Muscle layer of duodenum (tissue), 2 donors: ENCODE data around the gene CD2AP.
A peak's percentile ranks its signal among the peaks of the same experiment; 100 is the strongest.

Source experiments
- H3K27ac ChIP-seq: one replicate; pipeline ENCODE4 v1.7.0; 2013; ENCODE audit warnings: mild to moderate bottlenecking, low read length
- H3K27me3 ChIP-seq: one replicate; pipeline ENCODE4 v1.7.0; 2013; ENCODE audit warnings: low read depth, mild to moderate bottlenecking, control low read depth, low read length
- H3K36me3 ChIP-seq, 2 donors: one replicate each; pipeline ENCODE4 v1.7.0; 2013; ENCODE audit warnings: low read length in 2 of 2, control low read depth in 1 of 2, mild to moderate bottlenecking in 1 of 2; ENCODE audit not compliant: insufficient read depth in 2 of 2, control insufficient read depth in 1 of 2
- H3K4me1 ChIP-seq, 2 donors: one replicate each; pipeline ENCODE4 v1.7.0; 2013; ENCODE audit warnings: low read length in 2 of 2, mild to moderate bottlenecking in 2 of 2, control low read depth in 1 of 2, moderate library complexity in 1 of 2; ENCODE audit not compliant: insufficient read depth in 2 of 2, control insufficient read depth in 1 of 2
- H3K4me3 ChIP-seq, 2 donors: one replicate each; pipeline ENCODE4 v1.7.0; 2013; ENCODE audit warnings: low read length in 2 of 2, low read depth in 1 of 2, mild to moderate bottlenecking in 1 of 2
- H3K9me3 ChIP-seq, 2 donors: one replicate each; pipeline ENCODE4 v1.7.0; 2013; ENCODE audit warnings: low read length in 2 of 2, control low read depth in 1 of 2, mild to moderate bottlenecking in 1 of 2; ENCODE audit not compliant: control insufficient read depth in 1 of 2
- donor health status: healthy.

CD2AP gene

DNA sequence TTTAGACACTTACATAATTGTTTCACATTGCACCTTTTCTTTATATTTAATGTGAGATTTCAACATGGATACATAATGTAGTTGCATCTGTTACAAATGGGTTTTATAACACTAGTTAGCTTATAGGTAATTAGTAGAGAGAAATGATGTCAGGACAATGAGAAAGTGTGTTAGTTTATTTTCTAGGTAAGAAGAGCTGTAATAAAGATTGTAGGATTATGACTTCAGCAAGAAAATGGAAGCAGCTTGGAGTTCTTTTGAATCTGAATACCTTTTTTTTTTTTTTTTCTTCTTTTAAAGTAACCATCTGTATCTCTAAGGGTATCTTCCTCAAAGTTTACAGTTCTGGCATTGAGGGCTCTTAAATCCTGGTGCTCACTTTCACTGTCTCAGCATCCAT lies 35.3 kb downstream of the CD2AP start:
- H3K27me3 ChIP-seq: no peaks in the 10 kb centered on the region
- peaks cover 0 to 9% of the 10 kb centered on the region in 2 donors for H3K36me3 ChIP-seq
- no peaks in the 10 kb centered on the region for H3K4me1 ChIP-seq
- H3K9me3 ChIP-seq: peaks cover 0 to 2% of the 10 kb centered on the region in 2 donors
- H3K27ac ChIP-seq: no peak overlapping the region
- no peak overlapping the region for H3K4me3 ChIP-seq

DNA sequence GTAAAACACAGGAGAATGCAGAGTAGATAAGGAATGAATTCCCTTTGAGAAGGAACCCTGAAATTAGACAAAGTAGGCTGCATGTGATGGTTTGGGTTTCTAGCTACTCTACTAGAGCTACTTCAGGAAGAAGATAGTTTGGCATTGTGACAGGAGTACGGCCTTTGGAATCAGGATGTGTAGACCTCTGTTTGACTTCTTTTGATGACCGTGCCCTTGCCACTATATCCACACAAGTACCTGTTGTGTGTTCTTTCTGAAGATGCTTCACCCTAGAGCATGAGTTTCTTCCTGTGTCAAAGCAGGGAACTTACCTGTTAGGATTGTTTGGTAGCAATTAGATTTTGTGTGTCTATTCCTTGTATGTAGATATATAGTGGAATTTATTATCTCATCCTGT lies 41.7 kb downstream of the CD2AP start:
- Histone ChIP-seq H3K27me3 (no peaks in the 10 kb centered on the region), H3K36me3 (no peaks in the 10 kb centered on the region), H3K4me3 (no peak overlapping the region), H3K9me3 (no peaks in the 10 kb centered on the region), H3K27ac (no peak overlapping the region), H3K4me1 (peaks cover 0 to 2% of the 10 kb centered on the region in 2 donors)

DNA sequence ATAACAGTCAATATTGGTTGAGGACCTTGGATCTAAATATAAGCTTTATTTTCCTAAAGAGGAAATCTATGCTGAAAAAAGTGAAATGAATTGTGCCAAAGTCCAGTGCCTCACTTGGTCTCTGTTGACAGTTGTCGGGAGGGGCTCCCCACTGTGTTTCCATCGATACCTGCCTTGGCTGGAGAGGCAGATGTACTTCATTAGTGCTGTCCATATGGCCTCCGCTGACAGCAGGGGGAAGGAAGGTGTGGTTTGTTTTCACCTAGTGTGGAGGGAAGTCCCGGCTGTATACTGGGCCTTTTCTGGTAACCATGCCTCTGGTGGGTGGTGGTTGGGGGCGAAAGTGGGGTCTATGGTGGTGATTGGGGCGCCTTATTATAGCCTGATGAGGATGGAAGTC lies 42.7 kb downstream of the CD2AP start:
- Histone ChIP-seq H3K4me3 (no peak overlapping the region), H3K4me1 (peaks cover 0 to 7% of the 10 kb centered on the region in 2 donors), H3K9me3 (no peaks in the 10 kb centered on the region), H3K27ac (no peak overlapping the region), H3K36me3 (no peaks in the 10 kb centered on the region), H3K27me3 (no peaks in the 10 kb centered on the region)

DNA sequence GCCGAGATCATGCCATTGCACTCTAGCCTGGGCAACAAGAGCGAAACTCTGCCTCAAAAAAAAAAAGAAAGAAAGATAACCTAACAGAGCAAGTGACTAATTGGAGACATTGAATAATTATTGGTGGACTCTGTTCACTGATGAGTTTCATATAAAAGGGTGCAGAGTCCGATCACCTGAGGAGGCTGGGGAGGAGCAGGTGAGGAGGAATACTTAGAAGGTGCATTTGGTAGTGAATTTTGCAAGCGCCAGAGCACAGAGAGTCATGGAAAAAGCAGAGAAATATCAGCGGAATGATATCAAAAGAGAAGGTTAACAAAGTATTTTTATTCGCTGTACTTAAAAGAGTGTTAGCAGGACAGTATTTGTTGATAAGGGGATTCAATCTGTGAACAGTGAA lies 44.4 kb downstream of the CD2AP start:
- H3K27me3 ChIP-seq: no peaks in the 10 kb centered on the region

DNA sequence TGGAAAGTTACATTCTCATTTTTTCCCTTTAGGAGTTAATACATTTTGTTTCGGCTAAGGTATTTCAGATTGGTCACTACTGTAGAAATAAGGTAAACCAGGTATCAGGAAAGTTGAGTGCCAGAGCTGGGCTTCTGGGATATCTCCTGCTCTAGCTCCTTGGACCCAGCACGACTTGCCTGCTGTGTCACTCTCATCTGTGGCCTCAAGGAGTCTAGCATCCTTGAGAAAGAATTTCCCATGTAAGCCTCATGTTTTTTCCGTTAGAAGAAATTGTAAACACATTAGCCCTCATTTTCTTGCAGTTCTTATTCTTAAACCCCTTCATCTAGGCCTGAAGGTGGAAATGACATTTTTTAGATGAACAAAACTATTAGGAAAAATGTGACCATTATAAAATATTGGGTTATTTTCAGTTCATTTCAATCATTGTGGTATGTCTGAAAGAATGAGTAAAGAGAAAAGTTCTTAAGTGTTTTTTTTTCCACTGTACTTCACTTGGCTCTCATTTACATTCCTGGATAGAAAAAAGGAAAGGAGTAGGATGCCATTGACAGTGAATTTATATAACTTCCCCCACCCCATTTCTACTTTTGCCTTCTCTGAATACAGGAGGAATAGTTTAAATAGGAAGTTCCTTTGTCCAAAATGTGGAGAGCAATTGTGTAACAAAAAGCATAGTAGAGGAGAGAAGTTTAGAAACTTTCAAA lies 46.7 kb downstream of the CD2AP start:
- Histone ChIP-seq H3K27me3 (no peaks in the 10 kb centered on the region), H3K36me3 (peaks cover 0 to 6% of the 10 kb centered on the region in 2 donors), H3K27ac (no peak overlapping the region), H3K9me3 (no peaks in the 10 kb centered on the region), H3K4me3 (no peak overlapping the region), H3K4me1 (peaks cover 0 to 7% of the 10 kb centered on the region in 2 donors)

More for the DNA sequence above, 44.4 kb downstream of the CD2AP start:
- Histone ChIP-seq H3K9me3 (no peaks in the 10 kb centered on the region), H3K4me3 (peak overlapping the region in 1 of 2 donors; percentile 14), H3K27ac (no peak overlapping the region), H3K36me3 (no peaks in the 10 kb centered on the region), H3K4me1 (peaks cover 0 to 7% of the 10 kb centered on the region in 2 donors)

DNA sequence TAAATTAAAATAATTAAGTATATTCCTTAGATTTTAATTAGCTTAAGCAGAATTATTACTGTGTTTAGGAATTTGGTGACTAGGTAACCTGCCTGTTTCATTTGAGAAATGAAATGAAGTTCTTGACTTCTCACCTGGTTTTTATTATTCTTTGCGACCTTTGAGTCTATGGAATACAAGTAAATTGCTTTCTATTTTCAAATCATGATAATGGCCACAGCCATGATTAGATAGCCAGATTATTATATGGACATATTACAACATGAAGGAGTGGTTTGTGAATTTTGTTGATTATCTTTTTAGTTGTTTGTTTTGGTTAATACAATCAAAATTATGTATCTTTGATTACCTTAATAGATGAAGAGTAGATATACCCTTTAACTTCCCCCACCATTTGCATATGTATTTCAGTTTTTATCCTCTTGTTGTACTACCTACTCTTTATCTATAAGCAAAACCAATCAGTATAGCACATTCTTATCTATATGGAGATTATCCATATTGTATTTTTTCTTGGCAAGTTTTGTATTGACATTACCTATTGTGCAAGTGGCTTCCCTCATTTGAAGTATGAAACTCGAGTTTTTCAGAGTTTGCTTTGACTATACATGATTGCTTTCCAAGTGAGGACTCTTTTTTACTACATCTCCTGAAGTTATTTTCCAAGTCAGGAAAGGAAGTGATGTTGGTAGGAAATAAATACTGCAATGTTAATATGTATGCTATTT lies 47.9 kb downstream of the CD2AP start:
- Histone ChIP-seq H3K4me1 (peaks cover 0 to 7% of the 10 kb centered on the region in 2 donors), H3K36me3 (peaks cover 0 to 6% of the 10 kb centered on the region in 2 donors), H3K9me3 (no peaks in the 10 kb centered on the region), H3K4me3 (no peak overlapping the region), H3K27me3 (no peaks in the 10 kb centered on the region), H3K27ac (no peak overlapping the region)

DNA sequence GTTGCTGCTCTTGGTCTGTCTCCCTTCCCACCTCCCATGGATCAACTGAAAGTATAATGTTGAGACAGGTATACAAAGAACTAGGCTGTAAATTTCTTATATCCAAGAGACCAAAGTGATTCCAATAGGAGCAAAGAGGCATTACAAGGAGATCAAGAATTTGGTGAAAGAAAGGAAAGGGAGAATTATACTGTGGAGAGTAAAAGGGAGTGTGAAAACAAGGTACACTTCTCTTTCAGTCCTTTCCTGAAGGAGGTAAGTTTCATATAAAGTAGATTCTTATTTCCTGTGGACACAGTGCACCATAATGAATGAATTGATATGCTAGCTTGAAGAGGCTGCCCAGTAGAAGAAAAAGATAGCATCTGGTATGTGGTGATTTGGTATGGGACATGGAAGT lies 49.7 kb downstream of the CD2AP start:
- Histone ChIP-seq H3K36me3 (peaks cover 0 to 6% of the 10 kb centered on the region in 2 donors), H3K4me3 (no peak overlapping the region), H3K9me3 (no peaks in the 10 kb centered on the region), H3K4me1 (peaks cover 0 to 7% of the 10 kb centered on the region in 2 donors), H3K27ac (no peak overlapping the region), H3K27me3 (no peaks in the 10 kb centered on the region)

DNA sequence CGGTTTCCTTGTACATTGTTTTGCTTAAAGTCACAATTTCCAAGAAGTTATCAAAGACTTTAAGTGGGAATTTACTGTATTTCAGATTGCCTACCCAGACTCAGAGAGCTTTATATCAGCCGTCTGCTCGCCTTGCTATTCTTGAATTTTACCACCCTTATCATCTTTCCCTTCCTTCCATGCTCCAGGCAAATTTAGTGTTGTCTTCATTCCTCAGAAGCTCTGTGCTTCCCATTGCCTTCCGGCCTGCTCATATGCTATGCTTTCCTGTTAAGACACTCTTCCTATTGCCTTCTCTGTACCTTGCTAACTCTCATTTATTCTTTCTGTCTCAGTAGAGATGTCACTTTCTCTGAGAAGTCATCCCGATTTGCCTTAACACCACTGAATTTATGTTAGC lies 52.1 kb downstream of the CD2AP start:
- Histone ChIP-seq H3K27me3 (no peaks in the 10 kb centered on the region), H3K4me1 (no peaks in the 10 kb centered on the region), H3K27ac (no peak overlapping the region), H3K9me3 (no peaks in the 10 kb centered on the region), H3K4me3 (no peak overlapping the region), H3K36me3 (peaks cover 0 to 12% of the 10 kb centered on the region in 2 donors)

DNA sequence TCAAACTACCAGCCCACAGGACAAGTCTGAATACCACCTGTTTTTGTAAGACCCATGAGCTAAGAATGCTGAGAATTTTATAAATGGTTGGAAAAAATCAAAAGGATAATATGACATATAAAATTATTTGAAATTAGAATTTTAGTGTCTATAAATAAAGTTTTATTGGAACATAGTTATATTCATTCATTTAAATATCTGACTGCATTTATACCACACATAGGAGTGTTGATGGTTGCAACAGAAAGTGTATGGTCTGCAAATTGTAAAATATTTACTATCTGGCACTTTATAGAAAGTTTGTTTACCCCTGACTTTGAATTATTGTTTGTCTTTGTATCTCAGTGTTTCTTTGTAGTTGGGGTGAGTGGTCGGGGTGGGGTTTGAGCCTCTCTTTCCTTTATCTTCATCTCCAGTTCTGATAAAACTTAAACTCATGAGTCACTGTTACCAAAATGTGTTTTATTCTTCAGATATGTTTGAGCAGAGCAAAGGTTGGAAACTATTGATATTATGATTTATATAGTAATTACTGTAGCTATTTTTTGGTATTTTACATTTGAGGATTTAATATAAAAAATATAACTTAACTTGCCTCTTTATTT lies 55.5 kb downstream of the CD2AP start:
- H3K36me3 ChIP-seq: peaks cover 4 to 6% of the 10 kb centered on the region in 2 donors
- H3K4me1 ChIP-seq: no peaks in the 10 kb centered on the region
- H3K27ac ChIP-seq: no peak overlapping the region
- no peaks in the 10 kb centered on the region for H3K9me3 ChIP-seq
- H3K27me3 ChIP-seq: no peaks in the 10 kb centered on the region
- no peak overlapping the region for H3K4me3 ChIP-seq

DNA sequence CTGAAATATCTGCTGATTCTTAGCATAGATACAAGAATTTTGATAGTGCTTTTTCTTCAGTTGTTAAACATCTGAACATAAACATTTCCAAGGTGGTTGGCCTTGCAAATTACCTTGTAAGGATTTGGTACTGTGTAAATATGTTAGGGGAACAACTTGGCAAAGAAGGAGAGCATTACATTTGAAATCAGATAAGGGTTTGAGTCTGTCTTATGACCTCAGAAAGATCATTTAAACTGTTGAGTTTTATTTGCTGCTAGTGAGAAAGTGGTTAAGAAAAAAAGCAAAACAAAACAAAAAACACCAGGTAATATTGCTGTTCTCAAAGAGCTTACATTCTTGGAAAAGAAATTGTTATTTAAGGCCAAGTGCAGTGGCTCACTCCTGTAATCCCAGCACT lies 56.5 kb downstream of the CD2AP start:
- H3K4me3 ChIP-seq: no peak overlapping the region
- H3K36me3 ChIP-seq: peaks cover 4 to 6% of the 10 kb centered on the region in 2 donors
- no peaks in the 10 kb centered on the region for H3K27me3 ChIP-seq
- no peaks in the 10 kb centered on the region for H3K4me1 ChIP-seq
- H3K27ac ChIP-seq: no peak overlapping the region
- no peaks in the 10 kb centered on the region for H3K9me3 ChIP-seq

DNA sequence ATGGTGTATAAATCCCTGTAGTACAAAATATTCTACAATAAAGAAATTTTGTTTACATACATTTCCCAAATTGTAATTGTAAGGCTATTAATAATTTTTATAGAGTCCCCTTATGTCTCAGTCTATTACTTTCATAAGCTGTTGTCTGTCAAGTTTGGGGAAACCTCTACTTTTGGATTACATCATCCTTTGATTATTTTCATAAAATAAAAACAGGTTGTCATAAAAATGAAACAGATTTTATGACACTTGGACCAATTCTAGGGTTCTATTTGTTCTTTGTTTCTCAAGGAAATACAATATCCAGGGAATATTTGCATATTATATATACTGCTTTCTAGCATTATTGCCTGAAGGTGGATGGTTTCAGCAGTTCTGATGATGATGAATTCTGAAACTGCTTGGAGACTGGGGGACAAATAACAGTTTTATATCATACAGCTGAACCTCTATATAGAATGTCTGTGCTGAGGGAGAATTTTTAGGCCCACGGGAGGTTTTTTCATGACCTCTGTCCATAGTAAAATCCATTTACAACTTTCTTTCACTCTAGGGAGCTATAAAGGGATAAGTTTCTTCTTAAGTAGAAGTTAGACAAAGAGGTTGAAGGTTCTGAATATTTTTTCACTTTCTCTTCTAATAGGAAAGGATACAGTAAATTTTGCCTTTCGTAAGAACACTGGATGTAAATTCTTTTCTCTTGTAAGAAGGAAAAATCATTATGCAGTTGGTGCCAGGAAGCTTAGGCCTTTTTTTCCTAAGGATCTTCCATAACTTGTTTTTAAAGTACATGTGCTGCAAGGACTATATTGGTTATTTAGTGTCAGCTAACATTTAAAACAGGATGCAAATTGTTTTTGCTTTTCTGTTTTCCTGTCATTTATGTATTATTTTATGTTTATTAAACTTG lies 58.0 kb downstream of the CD2AP start:
- no peak overlapping the region for H3K27ac ChIP-seq
- no peaks in the 10 kb centered on the region for H3K4me1 ChIP-seq
- H3K9me3 ChIP-seq: no peaks in the 10 kb centered on the region
- H3K36me3 ChIP-seq: peaks cover 4 to 6% of the 10 kb centered on the region in 2 donors
- H3K4me3 ChIP-seq: no peak overlapping the region
- no peaks in the 10 kb centered on the region for H3K27me3 ChIP-seq
